Subcutaneous preadipocyte (primary cell): ENCODE measurements around the gene SURF4. TPM values are rescaled to one million over a fixed set of nuclear protein-coding genes. Genes with fewer than 3 reads are reported as not detected.

Experiments
- small RNA-seq: library from RNA; depleted of rRNA; stranded (forward); fragments of <200 nt; gene quantifications from one replicate; pipeline ENCODE3, GENCODE V24; 2012
- total RNA-seq: library from RNA; depleted of rRNA; stranded (reverse); fragments of >200 nt; gene quantifications from 2 replicates; pipeline ENCODE4 v1.2.3, GENCODE V29; 2012

SURF4 gene
- total RNA-seq, result 331 and 383 TPM in 2 replicates

DNA sequence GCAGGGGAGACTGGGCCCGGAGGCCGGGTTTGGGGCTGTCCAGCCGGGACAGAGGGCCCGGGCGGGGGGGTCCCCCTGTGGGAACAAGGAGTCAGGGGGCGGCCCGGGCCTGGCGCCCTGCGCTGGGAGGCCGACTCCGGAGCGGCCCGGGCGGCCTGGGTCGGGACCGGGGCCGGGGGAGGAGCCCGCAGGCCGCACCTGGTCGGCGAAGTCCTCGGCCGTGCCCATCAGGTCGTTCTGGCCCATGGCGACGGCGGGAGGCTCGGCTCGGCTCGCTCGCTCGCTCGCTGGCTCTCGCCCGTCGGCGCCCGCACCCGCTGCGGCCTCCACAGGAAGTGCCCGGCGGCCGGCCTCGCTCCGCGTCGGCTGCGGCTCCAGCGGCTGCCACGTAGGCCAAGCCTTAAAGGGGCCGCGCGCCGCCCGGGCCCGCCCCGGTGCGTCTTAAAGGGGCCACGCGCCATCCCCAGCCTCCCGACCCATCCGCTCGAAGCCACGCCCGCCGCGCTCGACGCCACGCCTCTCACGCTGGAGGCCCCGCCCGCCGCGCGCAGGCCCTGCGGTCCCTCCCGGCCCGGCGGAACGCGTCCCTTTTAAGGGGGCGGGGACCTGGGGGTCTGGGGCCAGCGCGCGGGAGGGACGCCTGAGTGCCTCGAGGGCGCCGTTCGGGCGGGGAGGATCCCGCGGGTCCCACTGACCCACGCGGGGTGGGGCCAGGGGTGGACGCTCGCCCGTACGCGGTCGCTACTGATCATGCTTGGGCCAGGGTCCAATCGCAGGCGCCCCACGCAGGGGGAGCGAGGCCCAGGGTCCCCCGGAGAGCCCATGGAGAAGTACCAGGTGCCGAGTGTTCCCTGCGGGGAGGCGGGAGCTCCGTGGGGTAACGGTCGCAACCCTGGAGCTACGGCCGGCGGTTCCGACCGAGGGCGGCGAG is at the start of gene SURF4, which contains the start of gene STKLD1:
Gene SURF4 (minus strand): TSS at position 337 of the 931 bp plus-strand sequence. CDS start 91 bp downstream, at position 246.
Gene STKLD1 (plus strand): TSS at position 643 of the 931 bp plus-strand sequence. CDS start 108 bp downstream, at position 751.

GRCh38 chr9:133421615-133422542 is 46.0 kb upstream of the SURF4 start, which contains the start of gene ADAMTS13:
Gene ADAMTS13 (plus strand): TSS chr9:133422367. CDS start chr9:133422444, 77 bp downstream.

GRCh38 chr9:133417541-133418461 is 41.9 kb upstream of the SURF4 start, which contains the start of gene REXO4:
Gene REXO4 (minus strand): TSS chr9:133418010. CDS start chr9:133417844, 166 bp downstream.

DNA sequence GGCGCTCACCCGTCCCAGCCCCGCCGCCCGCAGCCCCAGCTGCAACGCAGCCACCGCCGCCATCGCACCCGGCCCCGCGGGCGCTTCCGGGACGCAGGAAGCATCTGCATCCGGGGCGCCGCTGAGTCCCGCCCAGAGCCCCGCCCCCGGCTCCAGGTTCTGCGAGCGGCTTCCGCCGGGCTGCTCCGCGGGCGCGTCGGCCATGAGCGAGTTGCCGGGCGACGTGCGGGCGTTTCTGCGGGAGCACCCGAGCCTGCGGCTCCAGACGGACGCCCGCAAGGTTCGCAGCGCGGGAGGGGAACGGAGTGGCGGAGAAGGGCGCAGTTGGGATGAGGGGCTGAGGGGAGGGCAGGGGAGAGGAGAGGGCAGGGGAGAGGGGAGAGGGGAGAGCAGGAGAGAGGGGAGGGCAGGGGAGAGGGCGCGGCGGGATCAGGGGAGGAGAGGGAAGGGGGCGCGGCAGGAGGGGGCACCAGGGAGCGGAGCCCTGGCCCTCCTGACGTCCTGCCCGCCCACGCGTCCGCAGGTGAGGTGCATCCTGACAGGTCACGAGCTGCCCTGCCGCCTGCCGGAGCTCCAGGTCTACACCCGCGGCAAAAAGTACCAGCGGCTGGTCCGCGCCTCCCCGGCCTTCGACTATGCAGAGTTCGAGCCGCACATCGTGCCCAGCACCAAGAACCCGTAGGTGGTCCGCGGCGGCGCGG is 19.3 kb downstream of the SURF4 start, which contains the start of the genes SURF1 and SURF2:
Gene SURF1 (minus strand): TSS at position 97 of the 701 bp plus-strand sequence. CDS start 34 bp downstream, at position 63.
Gene SURF2 (plus strand): TSS at position 160 of the 701 bp plus-strand sequence. CDS start 43 bp downstream, at position 203.

DNA sequence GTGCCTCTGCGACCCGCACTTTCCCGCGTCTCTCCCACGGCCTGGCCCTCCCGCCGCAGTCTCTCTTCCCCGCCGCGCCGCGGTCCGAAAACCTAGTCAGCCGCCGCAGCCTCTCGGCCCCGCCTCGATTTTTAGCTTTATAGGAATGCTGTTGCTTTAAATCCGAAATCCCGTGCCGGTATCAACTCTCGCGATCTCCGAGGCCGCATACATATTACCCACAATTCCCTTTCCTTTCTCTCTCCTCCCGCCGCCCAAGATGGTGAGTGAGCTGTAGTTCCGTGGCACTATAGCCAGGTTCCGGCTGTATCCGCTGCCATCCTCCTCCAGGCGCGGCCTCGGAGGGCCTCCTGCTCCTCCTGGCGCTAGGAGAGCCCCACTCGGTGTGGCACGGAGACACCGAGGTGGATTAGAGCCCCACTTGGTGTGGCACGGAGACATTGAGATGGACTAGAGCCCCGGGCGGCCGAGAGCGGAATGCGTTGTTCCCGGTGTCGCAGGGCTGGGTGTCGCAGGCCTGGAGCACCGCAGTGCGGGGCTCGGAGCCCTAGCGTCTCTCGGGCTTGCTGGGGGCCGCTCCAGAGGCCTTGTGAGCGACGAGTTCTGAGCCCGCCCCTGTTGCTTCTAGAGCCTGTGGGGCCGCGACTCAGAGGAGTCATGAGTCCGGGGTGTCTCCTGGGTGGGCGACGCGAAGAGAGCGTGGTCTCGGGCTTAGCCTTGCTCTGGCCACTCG is 27.7 kb downstream of the SURF4 start, which contains the start of the genes MED22 and RPL7A:
Gene MED22 (minus strand): TSS at position 147 of the 733 bp plus-strand sequence. CDS start 1,469 bp downstream, outside the sequence.
Gene RPL7A (plus strand): TSS at position 234 of the 733 bp plus-strand sequence. CDS start 26 bp downstream, at position 260.

DNA sequence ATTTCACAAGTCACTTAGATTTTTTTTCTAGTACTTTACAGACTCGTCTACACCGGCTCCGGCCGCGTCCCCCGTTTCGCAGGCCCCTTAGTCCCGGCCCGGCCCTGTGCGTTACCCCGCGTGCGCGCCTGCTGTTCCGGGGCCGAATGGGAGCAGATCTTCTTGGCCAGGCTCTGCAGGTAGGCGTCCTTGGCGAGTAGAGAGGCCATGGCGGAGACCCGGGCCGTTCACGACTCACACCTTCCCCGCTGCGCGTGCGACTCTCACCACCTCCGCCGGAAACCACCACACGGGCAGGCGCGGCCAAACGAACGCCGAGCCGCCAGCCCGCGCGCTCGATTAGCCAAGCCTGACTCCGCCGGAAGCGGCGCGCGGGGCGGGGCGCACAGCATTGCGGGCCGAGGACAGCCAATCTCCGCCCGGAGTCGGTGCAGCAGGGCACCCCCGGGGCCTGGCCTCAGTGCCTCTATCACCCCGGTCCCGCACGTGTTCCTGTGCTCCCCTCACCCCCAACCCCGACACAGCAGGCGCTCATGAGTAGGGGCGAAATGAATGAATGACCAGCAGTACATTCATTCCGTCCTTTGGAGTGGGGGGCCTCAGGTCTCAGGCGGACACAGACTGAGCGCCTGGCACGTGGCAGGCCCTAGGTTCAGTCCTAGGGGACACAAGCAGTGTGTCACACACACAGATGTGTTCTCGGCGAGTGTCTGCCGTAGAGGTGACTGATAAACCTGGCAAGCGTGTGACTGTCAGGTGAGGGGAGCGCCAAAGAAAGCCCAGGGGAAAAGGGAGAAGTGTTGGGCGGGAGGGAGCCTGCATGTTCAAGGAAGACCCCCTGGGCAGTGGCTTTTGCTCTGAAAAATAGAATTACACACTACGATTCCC is 39.7 kb downstream of the SURF4 start, which contains the start of gene SURF6:
Gene SURF6 (minus strand): TSS at position 265 of the 888 bp plus-strand sequence. CDS start 56 bp downstream, at position 209.

Small RNA genes lying within 50 kb of the gene (small RNA-seq; reads per million reads assigned to genes)
- gene RF00019 (not detected), gene SNORD24 (not detected), gene SNORD36A (not detected), gene SNORD36B (not detected), gene SNORD36C (not detected)

Other genes with a start within 250 kb of the SURF4 start
- 1.8 TPM in 2 replicates for gene GBGT1, start 212.1 kb downstream of the SURF4 start, total RNA-seq
- not detected in 2 replicates for gene OBP2B, start 166.8 kb downstream of the SURF4 start, total RNA-seq
- not detected in 2 replicates for gene ABO, start 100.9 kb downstream of the SURF4 start, total RNA-seq
- gene SURF6, start 39.9 kb downstream of the SURF4 start, total RNA-seq, result 6.6 and 8.8 TPM in 2 replicates
- 13.6 and 16.8 TPM in 2 replicates for gene MED22, start 27.9 kb downstream of the SURF4 start, total RNA-seq
- 1,530 and 2,826 TPM in 2 replicates for gene RPL7A, start 27.8 kb downstream of the SURF4 start, total RNA-seq
- gene SURF1, start 19.6 kb downstream of the SURF4 start, total RNA-seq, result 16.8 and 22.8 TPM in 2 replicates
- 13.6 and 16.0 TPM in 2 replicates for gene SURF2, start 19.5 kb downstream of the SURF4 start, total RNA-seq
- under 0.01 and 1.4 TPM in 2 replicates for gene STKLD1, start 306 bp upstream of the SURF4 start, total RNA-seq
- gene REXO4, start 42.0 kb upstream of the SURF4 start, total RNA-seq, result 12.9 and 14.5 TPM in 2 replicates
- gene ADAMTS13, start 46.3 kb upstream of the SURF4 start, total RNA-seq, result 0.73 and 1.2 TPM in 2 replicates
- gene CACFD1, start 83.9 kb upstream of the SURF4 start, total RNA-seq, result 1.1 and 1.2 TPM in 2 replicates
- gene SLC2A6, start 103.0 kb upstream of the SURF4 start, total RNA-seq, result 22.4 and 30.9 TPM in 2 replicates
- gene MYMK, start 148.9 kb upstream of the SURF4 start, total RNA-seq, result not detected in 2 replicates
- gene ADAMTSL2, start 158.6 kb upstream of the SURF4 start, total RNA-seq, result not detected in 2 replicates
- gene FAM163B, start 233.3 kb upstream of the SURF4 start, total RNA-seq, result not detected in 2 replicates